GM18868 (cell line): ENCODE measurements around the gene MARK3.
"Not testable (repeated sequence)": the region's sequence is repeated elsewhere in the genome, so short reads cannot be mapped to it uniquely, and the experiment has no call there.

ENCODE experiments used
- ATAC-seq: cut with Tn5 transposase; IDR thresholded peaks from one replicate; pipeline ENCODE4 v1.9.1; 2021; ENCODE audit warnings: mild to moderate bottlenecking, moderate library complexity; ENCODE audit not compliant: unreplicated experiment

MARK3 gene

GRCh38 chr14:103522649-103523574, 137.7 kb downstream of the MARK3 start, which contains the start of gene CKB:
Gene CKB, minus strand, starts transcription at chr14:103522830. Its CDS starts 337 bp downstream, at chr14:103522493.
- ATAC-seq: no peak

DNA sequence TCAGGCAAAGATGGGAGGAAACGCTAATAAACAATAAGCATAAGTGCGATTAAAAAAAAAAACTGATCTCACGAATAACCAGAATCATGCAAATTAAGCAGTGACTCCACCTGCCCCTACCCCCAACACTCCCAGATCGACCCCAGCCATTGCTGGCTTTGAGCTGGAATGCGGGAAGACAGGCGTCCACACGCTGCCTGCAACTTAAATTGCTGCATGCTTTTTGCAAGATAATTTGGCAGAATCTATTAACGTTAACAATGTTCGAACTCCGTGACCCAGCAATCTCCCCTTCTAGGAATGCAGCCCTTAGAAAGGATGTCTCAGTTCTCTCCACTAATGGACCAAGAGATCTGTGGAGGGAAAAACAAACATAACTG, 138.3 kb downstream of the MARK3 start:
- no peak for ATAC-seq

DNA sequence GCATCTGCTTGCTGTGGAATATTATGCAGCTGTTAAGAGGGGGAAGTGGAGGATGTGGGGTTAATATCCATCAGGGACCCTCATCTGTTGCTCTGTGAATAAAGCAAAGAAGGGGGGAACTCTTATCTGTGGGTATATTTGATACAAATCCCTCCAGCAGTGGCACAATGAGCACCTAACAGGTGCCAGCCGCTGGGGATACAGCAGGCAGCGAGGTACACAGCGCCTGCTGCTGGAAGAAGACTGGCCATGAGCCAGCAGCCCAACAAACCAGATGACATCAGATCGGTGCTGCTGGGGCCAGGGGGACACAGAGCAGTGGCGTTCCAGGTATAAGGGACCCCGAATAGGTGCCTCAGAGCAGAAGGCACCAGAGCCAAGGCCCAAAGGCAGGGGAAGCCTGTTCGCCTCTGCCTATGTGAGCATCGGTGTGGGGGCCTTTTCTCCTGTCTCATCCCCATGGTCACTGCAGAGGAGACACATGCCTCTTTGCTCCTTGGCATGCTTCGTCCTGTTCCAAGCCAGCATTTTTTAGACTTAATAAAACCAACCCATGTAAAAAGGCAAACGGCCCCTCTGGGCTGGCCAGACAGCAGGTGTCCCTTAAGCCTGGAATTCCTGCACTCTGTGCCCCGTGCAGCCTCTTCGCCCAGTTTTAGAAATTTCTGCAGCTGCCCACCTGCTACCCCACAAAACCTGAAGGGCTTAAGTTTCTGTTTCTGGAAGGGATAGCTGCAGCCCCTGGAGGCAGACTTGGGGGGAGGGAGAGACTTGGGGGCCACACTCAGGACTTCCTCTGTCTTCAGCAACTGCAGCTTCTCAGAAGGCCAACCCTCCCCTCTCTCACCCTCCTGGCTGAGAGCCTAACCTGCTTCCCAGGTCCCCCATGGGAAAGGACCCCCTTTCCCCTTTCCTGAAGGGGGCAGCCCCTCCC, 139.1 kb downstream of the MARK3 start:
- no peak for ATAC-seq

DNA sequence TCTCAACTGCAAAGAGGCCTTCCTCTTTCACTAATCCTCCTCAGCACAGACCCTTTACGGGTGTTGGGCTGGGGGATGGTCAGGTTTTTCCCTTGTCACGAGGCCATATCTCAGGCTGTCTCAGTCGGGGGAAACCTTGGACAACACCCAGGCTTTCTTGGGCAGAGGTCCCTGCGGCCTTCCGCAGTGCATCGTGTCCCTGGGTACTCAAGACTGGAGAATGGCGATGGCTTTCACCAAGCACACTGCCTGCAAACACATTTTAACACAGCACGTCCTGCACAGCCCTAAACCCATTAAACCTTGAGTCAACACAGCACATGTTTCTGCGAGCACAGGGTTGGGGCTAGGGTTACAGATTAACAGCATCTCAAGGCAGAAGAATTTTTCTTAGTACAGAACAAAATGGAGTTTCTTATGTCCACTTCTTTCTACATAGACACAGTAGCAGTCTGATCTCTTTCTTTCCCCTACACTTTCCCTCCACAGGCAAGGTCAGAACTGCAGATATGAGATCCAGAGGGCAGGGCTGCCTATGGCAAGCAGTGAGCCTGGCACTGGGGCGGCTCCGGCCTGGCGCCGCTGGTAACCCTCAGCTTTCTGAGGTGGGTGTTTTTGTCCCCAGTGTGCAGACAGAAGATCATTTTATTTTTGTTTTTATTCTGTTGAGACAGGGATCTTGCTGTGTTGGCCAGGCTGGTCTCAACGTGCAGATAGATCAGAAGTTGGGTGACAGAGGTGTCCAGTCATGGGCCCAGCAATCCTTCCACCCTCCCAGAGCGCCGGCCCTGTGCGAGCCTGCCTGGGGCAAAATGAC, 140.4 kb downstream of the MARK3 start:
- not testable (repeated sequence) for ATAC-seq

GRCh38 chr14:103526247-103526913, 141.2 kb downstream of the MARK3 start:
- ATAC-seq: no peak

DNA sequence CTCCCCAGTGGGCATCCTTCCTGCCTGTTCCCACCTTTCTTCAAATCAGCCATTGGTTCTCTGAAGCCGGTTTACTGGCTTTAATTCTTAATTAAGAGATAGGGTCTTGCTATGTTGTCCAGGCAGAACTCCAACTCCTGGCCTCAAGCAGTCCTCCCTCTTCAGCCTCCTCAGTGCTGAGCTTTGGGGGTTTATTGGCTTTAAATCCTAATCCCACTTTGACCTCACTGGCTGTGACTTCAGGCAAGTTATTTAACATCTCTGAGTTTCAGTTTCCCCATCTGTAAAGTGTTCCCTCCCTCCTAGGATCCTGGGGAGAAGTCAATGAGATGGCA, 141.7 kb downstream of the MARK3 start:
- ATAC-seq: no peak

DNA sequence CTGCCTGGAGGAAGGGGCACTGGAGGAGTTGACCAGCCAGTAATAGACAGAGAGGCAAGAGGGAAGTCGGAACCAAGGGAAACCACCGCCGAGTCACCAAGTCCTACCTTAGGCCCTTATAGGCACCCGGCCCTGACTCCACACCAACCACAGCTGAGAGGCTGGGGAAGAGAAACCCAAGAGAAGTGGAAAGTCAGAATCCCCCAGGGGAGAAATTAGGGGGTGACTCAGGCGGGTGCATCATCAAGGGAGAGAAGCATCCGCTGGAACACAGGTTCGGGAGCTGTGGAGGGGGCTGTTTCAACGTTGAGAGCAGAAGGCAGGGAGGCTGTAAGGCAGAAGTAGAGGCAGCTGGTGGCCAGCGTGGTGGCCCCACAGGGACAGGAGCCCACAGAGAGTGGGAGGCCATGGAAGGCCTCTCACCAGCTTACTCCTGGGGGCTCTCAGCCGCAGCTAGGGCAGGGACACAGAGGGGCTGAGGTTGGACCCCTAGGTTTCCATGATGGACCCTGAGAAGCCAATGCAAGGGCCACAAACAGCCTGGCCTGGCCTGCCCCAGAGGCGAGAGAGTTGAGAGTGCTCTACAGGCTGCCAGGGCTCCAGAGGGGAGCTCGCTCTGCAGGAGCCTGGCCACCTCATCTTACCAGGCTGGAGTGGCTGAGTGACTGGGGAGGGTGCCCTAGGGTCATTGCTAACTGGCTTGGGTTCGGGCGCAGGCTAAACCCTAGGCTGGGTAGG, 142.4 kb downstream of the MARK3 start:
- peak; percentile 78 for ATAC-seq

- ATAC-seq: no peak
Measured at GRCh38 chr14:103528146-103528586, 143.0 kb downstream of the MARK3 start.

GRCh38 chr14:103528587-103529382, 143.6 kb downstream of the MARK3 start, which contains the start of gene TRMT61A:
Gene TRMT61A, plus strand, starts transcription at chr14:103529196. Its CDS starts 783 bp downstream, at chr14:103529979.
- no peak for ATAC-seq

GRCh38 chr14:103529383-103530365, 144.5 kb downstream of the MARK3 start:
- ATAC-seq: no peak

GRCh38 chr14:103530390-103530789, 145.2 kb downstream of the MARK3 start:
- ATAC-seq: no peak

- no peak for ATAC-seq
Measured at GRCh38 chr14:103530831-103531230, 145.6 kb downstream of the MARK3 start.

- ATAC-seq: no peak
Measured at GRCh38 chr14:103531421-103532215, 146.4 kb downstream of the MARK3 start.

- ATAC-seq: no peak
Measured at GRCh38 chr14:103532216-103533136, 147.3 kb downstream of the MARK3 start.
